GM18870 (cell line): ENCODE data around the gene CDH6.

ENCODE experiments used
- ATAC-seq: cut with Tn5 transposase; IDR thresholded peaks from one replicate; pipeline ENCODE4 v1.9.1; 2021; ENCODE audit warnings: moderate library complexity; ENCODE audit not compliant: unreplicated experiment

The CDH6 gene

GRCh38 chr5:31365776-31366175, 172.3 kb downstream of the CDH6 start:
- no peak for ATAC-seq

GRCh38 chr5:31366941-31367340, 173.5 kb downstream of the CDH6 start:
- ATAC-seq: no peak

GRCh38 chr5:31372124-31372523, 178.6 kb downstream of the CDH6 start:
- ATAC-seq: no peak

- ATAC-seq: no peak
These were observed 182.7 kb downstream of the CDH6 start for GRCh38 chr5:31375999-31376720.

GRCh38 chr5:31377274-31377946, 183.9 kb downstream of the CDH6 start:
- ATAC-seq: no peak

- ATAC-seq: no peak
These were observed 184.7 kb downstream of the CDH6 start for GRCh38 chr5:31378136-31378535.
